Left renal pelvis (tissue), 4 donors: ENCODE measurements around the gene PCDH1. TPM values are rescaled to one million over a fixed set of nuclear protein-coding genes. Genes with fewer than 3 reads are reported as not detected.
"Not testable (repeated sequence)": the region's sequence is repeated elsewhere in the genome, so short reads cannot be mapped to it uniquely, and the experiment has no call there.

Experiments used
- DNase-seq, 4 donors: peaks; one replicate each; pipeline ENCODE4 v3.0.0-alpha.2; 2013; ENCODE audit warnings: low read depth in 4 of 4, low spot score in 3 of 4
- polyA plus RNA-seq, 4 donors: library from polyadenylated mRNA; unstranded; fragments of 120-200 nt; gene quantifications; one replicate each; pipeline ENCODE4 v1.2.1, GENCODE V29; 2013; ENCODE audit not compliant: insufficient read length in 4 of 4

The PCDH1 gene
- 10 to 100 TPM in 3 of 4 donors, 1 to 10 TPM in 1; 8.8 to 24.9 (median 23.2) TPM for polyA plus RNA-seq

GRCh38 chr5:141878186-141878710 is at the start of gene PCDH1:
Gene PCDH1, minus strand, starts transcription at chr5:141878410. Its CDS starts 148 bp downstream, at chr5:141878262.
- DNase-seq: no peak

DNA sequence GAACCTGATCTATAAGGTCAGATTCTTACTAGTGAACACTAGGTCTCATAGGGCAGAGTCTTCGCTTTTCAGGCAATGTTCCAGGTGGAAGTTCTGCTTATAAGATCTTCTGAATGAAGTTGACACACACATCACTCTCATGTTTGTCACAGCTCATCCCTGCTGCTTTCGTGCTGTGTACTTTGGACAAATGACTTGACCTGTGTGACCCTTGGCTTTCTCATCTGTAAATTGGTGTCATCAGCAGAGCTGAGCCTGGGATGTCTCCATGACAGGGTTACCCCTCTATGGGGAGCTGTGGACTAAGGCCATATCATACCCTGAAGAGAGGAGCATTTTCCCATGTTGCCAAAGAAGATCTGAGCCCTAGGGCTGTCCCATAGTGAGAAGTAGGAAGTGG is 48.2 kb upstream of the PCDH1 start:
- no peak for DNase-seq

GRCh38 chr5:141923448-141924313 is 45.5 kb upstream of the PCDH1 start, which contains the start of gene DELE1:
Gene DELE1, plus strand, starts transcription at chr5:141923871. Its CDS starts 71 bp downstream, at chr5:141923942.
- peak; percentile 82 to 88 (median 86) for DNase-seq

DNA sequence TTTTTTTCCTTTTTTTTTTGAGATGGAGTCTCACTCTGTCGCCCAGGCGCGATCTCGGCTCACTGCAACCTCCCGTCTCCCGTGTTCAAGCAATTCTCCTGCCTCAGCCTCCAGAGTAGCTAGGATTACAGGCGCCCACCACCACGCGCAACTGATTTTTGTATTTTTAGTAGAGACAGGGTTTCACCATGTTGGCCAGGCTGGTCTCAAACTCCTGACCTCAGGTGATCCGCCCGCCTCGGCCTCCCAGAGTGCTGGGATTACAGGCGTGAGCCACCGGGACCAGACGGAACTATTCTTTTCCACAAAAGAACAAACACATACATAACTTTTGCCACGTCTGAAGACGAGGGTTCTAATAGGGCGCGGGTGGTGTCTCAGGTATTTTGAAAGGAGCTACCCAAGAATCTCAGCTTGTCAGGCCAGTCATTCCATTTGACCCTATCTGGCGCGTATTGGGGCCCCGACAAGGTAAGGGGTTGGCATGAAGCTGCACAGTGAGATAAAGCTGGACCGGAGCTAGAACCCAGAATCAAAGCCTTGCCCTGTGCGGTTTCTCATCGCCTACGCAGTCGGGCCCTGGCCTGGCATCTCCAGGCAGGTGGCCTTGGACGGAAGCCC is 44.7 kb upstream of the PCDH1 start:
- not testable (repeated sequence) for DNase-seq

GRCh38 chr5:141920771-141921170 is 42.6 kb upstream of the PCDH1 start:
- no peak for DNase-seq

- DNase-seq: no peak
Observed at GRCh38 chr5:141919218-141920119, 41.3 kb upstream of the PCDH1 start.

DNA sequence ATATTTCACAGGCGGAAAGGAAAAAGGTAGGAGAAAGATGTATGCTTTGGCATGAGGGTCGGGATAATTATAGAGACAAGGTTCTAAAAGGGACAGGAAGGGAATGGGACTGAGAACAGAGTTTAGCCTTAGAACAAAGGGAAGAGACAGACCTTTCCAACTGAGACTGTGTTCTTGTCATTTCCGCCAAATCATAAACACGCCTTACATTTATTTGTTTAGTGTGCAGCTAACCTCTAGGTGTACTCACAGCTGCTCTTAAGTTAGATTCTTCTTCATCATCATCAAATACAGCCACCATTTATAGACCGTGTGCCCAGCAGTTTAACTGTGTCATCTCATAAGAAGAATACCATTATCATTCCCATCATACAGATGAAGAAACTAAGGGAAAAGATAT is 39.5 kb upstream of the PCDH1 start:
- no peak for DNase-seq

DNA sequence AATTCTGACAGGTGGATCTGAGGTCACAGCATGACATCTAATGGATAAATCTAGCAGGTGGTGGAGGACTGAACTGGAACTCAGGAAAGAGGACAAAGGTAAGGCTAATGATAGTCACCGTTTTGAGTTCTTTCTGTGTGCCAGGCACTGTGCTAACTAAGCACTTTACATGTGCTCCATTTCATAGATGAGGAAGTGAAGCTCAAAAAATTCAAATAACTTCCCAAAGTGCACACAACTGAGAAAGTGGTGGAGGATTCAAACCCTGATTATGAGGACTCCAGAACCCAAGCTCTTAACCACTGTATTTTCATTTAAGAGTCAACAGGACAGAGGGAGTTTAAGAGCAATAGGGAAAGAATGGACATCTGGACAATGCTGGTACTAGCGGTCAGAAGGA is 38.3 kb upstream of the PCDH1 start:
- DNase-seq: no peak

DNA sequence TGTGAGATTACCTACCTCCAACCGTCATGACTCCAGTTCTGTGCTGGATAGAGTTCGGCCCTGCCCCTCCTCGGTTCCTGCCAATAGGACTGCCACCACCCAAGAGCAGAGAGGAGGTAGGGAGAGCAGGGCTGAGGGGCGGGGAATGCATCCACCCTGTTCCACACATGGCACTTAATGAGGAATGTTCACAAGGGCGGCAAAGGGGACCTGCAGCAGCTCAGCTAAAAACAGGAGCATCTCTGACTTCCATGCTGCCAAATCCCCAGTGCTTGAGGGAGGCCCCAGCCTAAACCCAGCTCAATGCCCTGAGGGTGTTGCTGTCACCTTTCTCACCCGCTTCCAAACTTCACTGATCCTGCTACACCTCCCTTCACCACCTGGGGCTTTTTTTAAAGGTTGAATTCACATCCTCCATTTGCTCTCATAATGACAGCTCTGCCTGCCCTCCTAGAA is 37.7 kb upstream of the PCDH1 start:
- no peak for DNase-seq

DNA sequence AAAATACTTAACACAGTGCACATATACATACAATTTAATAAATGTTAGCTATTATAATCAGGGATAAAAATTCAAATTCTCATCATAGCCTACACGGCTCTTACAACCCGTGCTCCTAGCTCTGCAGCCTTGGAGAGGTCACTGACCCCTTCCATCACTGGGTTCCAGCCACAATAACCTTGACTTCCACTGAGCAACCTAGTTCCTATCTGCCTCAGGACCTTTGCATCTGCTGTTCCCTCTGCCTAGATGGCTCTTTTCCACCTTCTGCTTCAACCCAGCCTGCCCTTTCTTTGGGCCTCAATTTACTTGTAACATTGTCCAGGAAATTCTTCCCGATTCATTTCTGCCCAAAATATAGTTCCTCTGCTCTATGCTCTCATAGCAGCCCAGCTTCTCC is 36.6 kb upstream of the PCDH1 start:
- DNase-seq: no peak

GRCh38 chr5:141914199-141914743 is 36.1 kb upstream of the PCDH1 start:
- DNase-seq: peak in 1 of 4 donors; percentile 26

GRCh38 chr5:141913560-141914198 is 35.5 kb upstream of the PCDH1 start:
- peak in 2 of 4 donors; percentile 21 to 27 for DNase-seq

GRCh38 chr5:141910271-141910673 is 32.1 kb upstream of the PCDH1 start:
- DNase-seq: no peak

GRCh38 chr5:141909212-141909611 is 31.0 kb upstream of the PCDH1 start:
- DNase-seq: no peak

- no peak for DNase-seq
Observed at GRCh38 chr5:141908796-141909195, 30.6 kb upstream of the PCDH1 start.

GRCh38 chr5:141906972-141907371 is 28.8 kb upstream of the PCDH1 start:
- DNase-seq: no peak

DNA sequence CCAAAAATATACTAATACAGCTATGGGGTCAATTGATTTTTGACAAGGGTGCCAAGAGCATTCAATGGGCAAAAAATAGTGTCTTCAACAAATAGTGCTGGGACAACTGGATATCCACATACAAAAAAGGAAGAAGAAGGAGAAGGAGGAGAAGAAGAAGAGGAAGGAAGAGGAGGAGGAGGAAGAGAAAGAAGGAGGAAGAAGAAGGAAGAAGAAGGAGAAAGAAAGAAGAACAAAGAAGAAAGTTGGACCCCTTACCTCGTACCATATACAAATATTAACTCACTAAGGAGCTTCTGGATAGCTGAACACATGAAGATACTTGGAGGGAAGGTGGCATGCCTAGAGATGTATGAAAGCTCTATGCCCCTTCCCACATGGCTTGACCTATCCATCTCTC is 28.3 kb upstream of the PCDH1 start:
- DNase-seq: no peak

GRCh38 chr5:141904551-141904950 is 26.3 kb upstream of the PCDH1 start:
- DNase-seq: no peak

- no peak for DNase-seq
Observed at GRCh38 chr5:141903261-141903660, 25.1 kb upstream of the PCDH1 start.
